GM10248 (cell line): Measurements from ENCODE around the gene NOX5.
"Not testable (repeated sequence)": the region's sequence is repeated elsewhere in the genome, so short reads cannot be mapped to it uniquely, and the experiment has no call there.

Experiments
- CTCF ChIA-PET: fragments of 300-600 bp; sonication (Branson Sonifier 250); formaldehyde crosslinking; extraction: SDS; loops from one replicate; lab custom pipeline; 2021; ENCODE audit warnings: antibody characterized with exemption; lab: Yijun Ruan, JAX
- POLR2A ChIA-PET: fragments of 350-650 bp; sonication (Branson Sonifier 250); formaldehyde crosslinking; extraction: SDS; loops from one replicate; lab custom pipeline; 2020; ENCODE audit warnings: antibody characterized with exemption; lab: Yijun Ruan, JAX
- DNase-seq: peaks from one replicate; pipeline ENCODE4 v3.0.0; 2012; ENCODE audit errors: extremely low spot score
- TF ChIP-seq, protein P1 (sequence below): IDR thresholded peaks from 2 replicates; pipeline ENCODE4 v1.5.1; 2012; ENCODE audit warnings: mild to moderate bottlenecking, low read depth; ENCODE audit errors: extremely low read depth, missing control alignments, control extremely low read depth

Gene NOX5

DNA sequence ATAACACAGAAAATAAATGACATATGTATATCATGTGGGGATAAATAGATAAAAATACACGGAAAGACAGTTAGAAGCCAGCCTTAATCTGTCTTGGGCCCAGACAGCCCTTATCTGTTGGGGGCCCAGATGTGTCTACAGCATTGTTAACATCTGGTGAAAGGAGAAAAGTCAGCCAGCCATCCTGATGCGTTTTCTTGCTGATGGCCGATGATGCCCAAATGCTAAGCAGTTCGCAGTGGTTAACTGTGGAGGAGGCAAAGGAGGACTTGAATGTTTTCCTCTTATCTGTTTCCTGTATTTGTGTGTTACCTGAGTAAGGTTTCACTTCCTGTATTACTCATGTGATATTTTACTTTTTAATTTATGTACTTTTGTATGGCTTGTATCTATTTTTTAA, 46.2 kb downstream of the NOX5 start:
- DNase-seq = peak; percentile 25
- ChIA-PET POLR2A (no interaction called here), CTCF (no interaction called here)
- TF ChIP-seq, protein P1, sequence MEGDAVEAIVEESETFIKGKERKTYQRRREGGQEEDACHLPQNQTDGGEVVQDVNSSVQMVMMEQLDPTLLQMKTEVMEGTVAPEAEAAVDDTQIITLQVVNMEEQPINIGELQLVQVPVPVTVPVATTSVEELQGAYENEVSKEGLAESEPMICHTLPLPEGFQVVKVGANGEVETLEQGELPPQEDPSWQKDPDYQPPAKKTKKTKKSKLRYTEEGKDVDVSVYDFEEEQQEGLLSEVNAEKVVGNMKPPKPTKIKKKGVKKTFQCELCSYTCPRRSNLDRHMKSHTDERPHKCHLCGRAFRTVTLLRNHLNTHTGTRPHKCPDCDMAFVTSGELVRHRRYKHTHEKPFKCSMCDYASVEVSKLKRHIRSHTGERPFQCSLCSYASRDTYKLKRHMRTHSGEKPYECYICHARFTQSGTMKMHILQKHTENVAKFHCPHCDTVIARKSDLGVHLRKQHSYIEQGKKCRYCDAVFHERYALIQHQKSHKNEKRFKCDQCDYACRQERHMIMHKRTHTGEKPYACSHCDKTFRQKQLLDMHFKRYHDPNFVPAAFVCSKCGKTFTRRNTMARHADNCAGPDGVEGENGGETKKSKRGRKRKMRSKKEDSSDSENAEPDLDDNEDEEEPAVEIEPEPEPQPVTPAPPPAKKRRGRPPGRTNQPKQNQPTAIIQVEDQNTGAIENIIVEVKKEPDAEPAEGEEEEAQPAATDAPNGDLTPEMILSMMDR = no peak

DNA sequence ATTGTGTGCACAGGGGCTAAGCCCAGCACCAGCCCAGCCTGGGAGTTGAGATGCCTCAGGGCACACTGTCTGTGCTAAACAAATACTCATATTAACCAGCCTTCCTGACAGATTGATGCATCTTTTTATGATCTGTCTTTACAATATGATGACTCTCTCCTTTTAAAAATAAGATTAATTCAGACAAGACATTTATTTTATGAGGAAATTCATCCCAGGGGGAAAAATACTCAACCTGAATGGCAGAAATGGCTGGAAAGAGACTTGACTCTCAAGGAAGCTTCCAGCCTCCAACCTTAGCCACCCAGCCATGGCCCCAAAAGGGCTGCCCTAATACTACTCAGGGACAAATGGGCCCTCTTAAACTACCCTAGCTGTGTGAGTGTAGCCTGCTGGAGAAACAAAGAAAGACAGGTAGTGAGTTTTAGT, 46.9 kb downstream of the NOX5 start:
- POLR2A ChIA-PET = no interaction called here
- TF ChIP-seq, protein P1 = no peak
- CTCF ChIA-PET = interaction anchor here (1.3 kb wide), 1 partner anchor 333 kb away, joined by 4 read pairs; no protein-coding TSS in a partner anchor
- DNase-seq = no peak

DNA sequence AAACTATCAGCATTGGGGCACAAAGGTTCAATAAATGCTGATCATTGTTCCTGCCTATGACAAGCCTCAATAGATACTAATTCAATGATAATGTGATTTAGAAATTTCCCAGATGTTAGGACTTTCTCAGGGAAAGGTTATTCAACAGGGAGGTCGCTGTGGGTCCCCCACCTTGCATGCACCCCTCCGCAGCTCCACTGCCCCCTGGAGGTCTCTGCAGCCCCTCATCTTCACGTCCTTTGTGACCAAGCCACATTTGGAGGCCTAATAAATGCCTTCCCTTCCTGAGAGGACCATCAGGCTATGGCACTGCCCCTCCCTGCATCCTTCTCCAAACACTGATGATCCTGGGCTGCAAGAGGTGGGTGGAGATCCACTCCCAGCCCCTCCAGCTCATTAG, 50.2 kb downstream of the NOX5 start:
- CTCF ChIA-PET = no interaction called here
- TF ChIP-seq, protein P1 = no peak
- DNase-seq = no peak
- POLR2A ChIA-PET = no interaction called here

- DNase-seq = no peak
- TF ChIP-seq, protein P1 = no peak
- POLR2A ChIA-PET = no interaction called here
- CTCF ChIA-PET = interaction anchor here (1.9 kb wide), 1 partner anchor 10 kb away, joined by 7 read pairs; no protein-coding TSS in a partner anchor
Measured at GRCh38 chr15:69066007-69066995, 51.8 kb downstream of the NOX5 start.

DNA sequence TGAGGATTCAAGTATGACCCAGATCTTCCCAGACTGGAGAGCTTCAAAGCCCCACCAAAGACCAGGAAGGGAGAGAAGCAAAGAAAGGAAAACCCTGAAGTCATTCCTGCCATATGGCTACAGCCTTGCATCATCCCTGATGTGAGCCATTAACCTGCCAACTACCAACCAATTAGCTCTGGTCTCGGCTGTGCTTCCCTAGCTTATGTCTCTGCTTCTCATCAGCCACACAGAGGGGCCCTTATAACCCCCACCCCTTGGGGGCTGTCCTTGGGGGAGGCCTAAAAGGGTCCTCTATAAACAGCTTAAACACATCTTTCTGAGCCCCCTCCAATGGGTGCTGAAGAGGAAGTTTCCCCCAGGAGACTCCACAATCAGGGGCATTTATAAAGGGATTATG, 52.8 kb downstream of the NOX5 start:
- TF ChIP-seq, protein P1 = no peak
- ChIA-PET POLR2A (no interaction called here), CTCF (interaction anchor here (1.9 kb wide), 1 partner anchor 9 kb away, joined by 7 read pairs; no protein-coding TSS in a partner anchor)
- no peak for DNase-seq

- CTCF ChIA-PET = interaction anchor here (1.4 kb wide), 1 partner anchor 9 kb away, joined by 4 read pairs; no protein-coding TSS in a partner anchor
- POLR2A ChIA-PET = no interaction called here
- no peak for DNase-seq
- TF ChIP-seq, protein P1 = no peak
Measured at GRCh38 chr15:69068157-69068556, 53.7 kb downstream of the NOX5 start.

DNA sequence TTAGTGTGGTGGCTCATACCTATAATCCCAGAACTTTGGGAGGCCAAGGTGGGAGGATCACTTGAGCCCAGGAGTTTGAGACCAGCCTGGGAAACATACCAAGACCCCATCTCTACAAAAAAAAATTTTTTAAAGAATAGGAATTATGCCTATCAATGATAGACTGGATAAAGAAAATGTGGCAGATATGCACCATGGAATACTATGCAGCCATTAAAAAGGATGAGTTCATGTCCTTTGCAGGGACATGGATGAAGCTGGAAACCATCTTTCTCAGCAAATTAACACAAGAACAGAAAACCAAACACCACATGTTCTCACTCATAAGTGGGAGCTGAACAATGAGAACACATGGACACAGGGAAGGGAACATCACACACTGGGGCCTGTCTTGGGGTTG, 54.8 kb downstream of the NOX5 start:
- POLR2A ChIA-PET, CTCF ChIA-PET: not testable (repeated sequence)

More for the DNA sequence above, 54.8 kb downstream of the NOX5 start:
- DNase-seq = not testable (repeated sequence)
